22Rv1 (cell line): ENCODE measurements around the gene DSCAML1.

ENCODE experiments used
- H3K27ac ChIP-seq: fragments of 450-650 bp; 2 replicates; pipeline ENCODE4 v1.5.1; 2017
- CTCF ChIP-seq: fragments of 450-650 bp; IDR thresholded peaks from 2 replicates; pipeline ENCODE4 v1.5.1; 2017; ENCODE audit warnings: mild to moderate bottlenecking
- ZFX ChIP-seq: fragments of 450-650 bp; IDR thresholded peaks from 2 replicates; pipeline ENCODE4 v1.6.1; 2017; ENCODE audit warnings: antibody characterized with exemption, borderline replicate concordance

DSCAML1 gene

GRCh38 chr11:117618302-117618981, 178.6 kb downstream of the DSCAML1 start:
- H3K27ac ChIP-seq = no peak overlapping the region
- TF ChIP-seq ZFX (no peak), CTCF (no peak)

- no peak overlapping the region for H3K27ac ChIP-seq
- TF ChIP-seq CTCF = no peak
- TF ChIP-seq ZFX = no peak
Measured at GRCh38 chr11:117616979-117617378, 180.0 kb downstream of the DSCAML1 start.

- H3K27ac ChIP-seq = no peak overlapping the region
- TF ChIP-seq ZFX (no peak), CTCF (no peak)
Measured at GRCh38 chr11:117614728-117615127, 182.3 kb downstream of the DSCAML1 start.

- H3K27ac ChIP-seq = no peak overlapping the region
- TF ChIP-seq CTCF (no peak), ZFX (no peak)
Measured at GRCh38 chr11:117613521-117613920, 183.5 kb downstream of the DSCAML1 start.

- TF ChIP-seq ZFX (no peak), CTCF (no peak)
- no peak overlapping the region for H3K27ac ChIP-seq
Measured at GRCh38 chr11:117612177-117612576, 184.8 kb downstream of the DSCAML1 start.

- no peak for TF ChIP-seq ZFX
- TF ChIP-seq CTCF = no peak
- H3K27ac ChIP-seq = no peak overlapping the region
Measured at GRCh38 chr11:117610901-117611300, 186.1 kb downstream of the DSCAML1 start.

GRCh38 chr11:117610045-117610444, 187.0 kb downstream of the DSCAML1 start:
- no peak for TF ChIP-seq ZFX
- TF ChIP-seq CTCF = no peak

More at GRCh38 chr11:117610045-117610444, 187.0 kb downstream of the DSCAML1 start:
- H3K27ac ChIP-seq = no peak overlapping the region
